Liver (tissue), 2 donors: Measurements from ENCODE around the gene CEP170.
"Not testable (repeated sequence)": the region's sequence is repeated elsewhere in the genome, so short reads cannot be mapped to it uniquely, and the experiment has no call there.

ENCODE experiments used
- EGR1 ChIP-seq, 2 donors: IDR thresholded peaks; 2 replicates each; pipeline ENCODE4 v1.6.1; 2016 to 2018; ENCODE audit warnings: antibody characterized with exemption in 2 of 2, low read depth in 2 of 2
- GABPA ChIP-seq, 2 donors: IDR thresholded peaks in 1 of 2; conservative IDR thresholded peaks in 1 of 2; 2 replicates each; pipeline ENCODE4 v1.6.1; 2016; ENCODE audit warnings: antibody characterized with exemption in 2 of 2, mild to moderate bottlenecking in 1 of 2, moderate library complexity in 1 of 2
- donor health status: healthy.

- TF ChIP-seq GABPA (IDR thresholded peaks at IDR 0.05 in 1 of 2, conservative IDR thresholded peaks at IDR 0.05 in 1 of 2); EGR1 (IDR thresholded peaks at IDR 0.05; ENCODE audit: low read depth in 2 of 2): not testable (repeated sequence)
Measured at GRCh38 chr1:243186201-243186995, 68.7 kb downstream of the CEP170 start.
